WTC11 (cell line): ENCODE results near the gene GLYR1.

Experiments used
- FOXJ3 ChIP-seq: sonication (generic); formaldehyde crosslinking; IDR thresholded peaks from 2 replicates; pipeline ENCODE4 v1.9.0; 2021; ENCODE audit warnings: missing genetic modification reagents, mild to moderate bottlenecking, borderline replicate concordance
- FOXP1 ChIP-seq: sonication (generic); formaldehyde crosslinking; IDR thresholded peaks from 2 replicates; pipeline ENCODE4 v1.8.0; 2022; ENCODE audit warnings: missing genetic modification reagents, mild to moderate bottlenecking, moderate library complexity, borderline replicate concordance
- GTF2I ChIP-seq: fragments of 250-450 bp; sonication (Bioruptor Pico); conservative IDR thresholded peaks from 2 replicates; pipeline ENCODE4 v1.4.0; 2021; ENCODE audit warnings: mild to moderate bottlenecking
- NFYB ChIP-seq: sonication (generic); formaldehyde crosslinking; conservative IDR thresholded peaks from 2 replicates; pipeline ENCODE4 v1.8.0; 2022; ENCODE audit warnings: low read depth, missing genetic modification reagents
- ZNF121 ChIP-seq: sonication (generic); formaldehyde crosslinking; IDR thresholded peaks from 2 replicates; pipeline ENCODE4 v1.8.0; 2023; ENCODE audit warnings: missing genetic modification reagents
- ZNF416 ChIP-seq: fragments of 250-450 bp; sonication (Bioruptor Pico); IDR thresholded peaks from 2 replicates; pipeline ENCODE4 v1.9.0; 2021; ENCODE audit warnings: mild to moderate bottlenecking, inconsistent platforms
- TF ChIP-seq, protein P1 (sequence below): fragments of 200-600 bp; IDR thresholded peaks from 2 replicates; pipeline ENCODE4 v1.8.0; 2022; ENCODE audit warnings: antibody characterized with exemption
- TF ChIP-seq, protein P2 (sequence below): sonication (generic); formaldehyde crosslinking; IDR thresholded peaks from 2 replicates; pipeline ENCODE4 v1.8.1; 2022; ENCODE audit warnings: low read depth, missing genetic modification reagents, borderline replicate concordance
- TF ChIP-seq, protein P3 (sequence below): sonication (generic); formaldehyde crosslinking; IDR thresholded peaks from 2 replicates; pipeline ENCODE4 v1.8.0; 2022; ENCODE audit warnings: missing genetic modification reagents
- TF ChIP-seq, protein P4 (sequence below): sonication (generic); formaldehyde crosslinking; IDR thresholded peaks from 2 replicates; pipeline ENCODE4 v1.8.0; 2022; ENCODE audit warnings: mild to moderate bottlenecking, missing genetic modification reagents
- TF ChIP-seq, protein P5 (sequence below): fragments of 250-450 bp; sonication (Bioruptor Pico); IDR thresholded peaks from 2 replicates; pipeline ENCODE4 v1.9.0; 2021; ENCODE audit warnings: mild to moderate bottlenecking

DNA sequence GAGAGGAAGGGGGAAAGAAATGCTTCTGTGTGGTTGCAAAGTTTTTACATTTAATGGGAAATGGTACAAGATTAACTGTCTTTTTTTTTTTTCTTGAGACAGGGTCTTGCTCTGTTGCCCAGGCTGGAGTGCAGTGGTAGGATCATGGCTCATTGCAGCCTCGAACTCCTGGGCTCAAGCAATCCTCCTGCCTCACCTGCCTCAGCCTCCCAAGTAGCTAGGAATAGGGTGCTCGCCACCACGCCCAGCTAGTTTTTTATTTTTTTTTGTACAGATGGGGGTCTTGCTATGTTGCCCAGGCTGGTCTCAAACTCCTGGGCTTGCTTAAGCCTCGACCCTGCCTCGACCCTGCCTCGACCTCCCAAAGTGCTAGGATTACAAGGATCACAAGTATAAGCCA, 40.8 kb downstream of the GLYR1 start:
- TF ChIP-seq, protein P1, sequence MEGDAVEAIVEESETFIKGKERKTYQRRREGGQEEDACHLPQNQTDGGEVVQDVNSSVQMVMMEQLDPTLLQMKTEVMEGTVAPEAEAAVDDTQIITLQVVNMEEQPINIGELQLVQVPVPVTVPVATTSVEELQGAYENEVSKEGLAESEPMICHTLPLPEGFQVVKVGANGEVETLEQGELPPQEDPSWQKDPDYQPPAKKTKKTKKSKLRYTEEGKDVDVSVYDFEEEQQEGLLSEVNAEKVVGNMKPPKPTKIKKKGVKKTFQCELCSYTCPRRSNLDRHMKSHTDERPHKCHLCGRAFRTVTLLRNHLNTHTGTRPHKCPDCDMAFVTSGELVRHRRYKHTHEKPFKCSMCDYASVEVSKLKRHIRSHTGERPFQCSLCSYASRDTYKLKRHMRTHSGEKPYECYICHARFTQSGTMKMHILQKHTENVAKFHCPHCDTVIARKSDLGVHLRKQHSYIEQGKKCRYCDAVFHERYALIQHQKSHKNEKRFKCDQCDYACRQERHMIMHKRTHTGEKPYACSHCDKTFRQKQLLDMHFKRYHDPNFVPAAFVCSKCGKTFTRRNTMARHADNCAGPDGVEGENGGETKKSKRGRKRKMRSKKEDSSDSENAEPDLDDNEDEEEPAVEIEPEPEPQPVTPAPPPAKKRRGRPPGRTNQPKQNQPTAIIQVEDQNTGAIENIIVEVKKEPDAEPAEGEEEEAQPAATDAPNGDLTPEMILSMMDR = no peak
- no peak for TF ChIP-seq FOXJ3 (CRISPR knock-in tag)
- TF ChIP-seq, protein P2, sequence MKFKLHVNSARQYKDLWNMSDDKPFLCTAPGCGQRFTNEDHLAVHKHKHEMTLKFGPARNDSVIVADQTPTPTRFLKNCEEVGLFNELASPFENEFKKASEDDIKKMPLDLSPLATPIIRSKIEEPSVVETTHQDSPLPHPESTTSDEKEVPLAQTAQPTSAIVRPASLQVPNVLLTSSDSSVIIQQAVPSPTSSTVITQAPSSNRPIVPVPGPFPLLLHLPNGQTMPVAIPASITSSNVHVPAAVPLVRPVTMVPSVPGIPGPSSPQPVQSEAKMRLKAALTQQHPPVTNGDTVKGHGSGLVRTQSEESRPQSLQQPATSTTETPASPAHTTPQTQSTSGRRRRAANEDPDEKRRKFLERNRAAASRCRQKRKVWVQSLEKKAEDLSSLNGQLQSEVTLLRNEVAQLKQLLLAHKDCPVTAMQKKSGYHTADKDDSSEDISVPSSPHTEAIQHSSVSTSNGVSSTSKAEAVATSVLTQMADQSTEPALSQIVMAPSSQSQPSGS = no peak
- TF ChIP-seq, protein P3, sequence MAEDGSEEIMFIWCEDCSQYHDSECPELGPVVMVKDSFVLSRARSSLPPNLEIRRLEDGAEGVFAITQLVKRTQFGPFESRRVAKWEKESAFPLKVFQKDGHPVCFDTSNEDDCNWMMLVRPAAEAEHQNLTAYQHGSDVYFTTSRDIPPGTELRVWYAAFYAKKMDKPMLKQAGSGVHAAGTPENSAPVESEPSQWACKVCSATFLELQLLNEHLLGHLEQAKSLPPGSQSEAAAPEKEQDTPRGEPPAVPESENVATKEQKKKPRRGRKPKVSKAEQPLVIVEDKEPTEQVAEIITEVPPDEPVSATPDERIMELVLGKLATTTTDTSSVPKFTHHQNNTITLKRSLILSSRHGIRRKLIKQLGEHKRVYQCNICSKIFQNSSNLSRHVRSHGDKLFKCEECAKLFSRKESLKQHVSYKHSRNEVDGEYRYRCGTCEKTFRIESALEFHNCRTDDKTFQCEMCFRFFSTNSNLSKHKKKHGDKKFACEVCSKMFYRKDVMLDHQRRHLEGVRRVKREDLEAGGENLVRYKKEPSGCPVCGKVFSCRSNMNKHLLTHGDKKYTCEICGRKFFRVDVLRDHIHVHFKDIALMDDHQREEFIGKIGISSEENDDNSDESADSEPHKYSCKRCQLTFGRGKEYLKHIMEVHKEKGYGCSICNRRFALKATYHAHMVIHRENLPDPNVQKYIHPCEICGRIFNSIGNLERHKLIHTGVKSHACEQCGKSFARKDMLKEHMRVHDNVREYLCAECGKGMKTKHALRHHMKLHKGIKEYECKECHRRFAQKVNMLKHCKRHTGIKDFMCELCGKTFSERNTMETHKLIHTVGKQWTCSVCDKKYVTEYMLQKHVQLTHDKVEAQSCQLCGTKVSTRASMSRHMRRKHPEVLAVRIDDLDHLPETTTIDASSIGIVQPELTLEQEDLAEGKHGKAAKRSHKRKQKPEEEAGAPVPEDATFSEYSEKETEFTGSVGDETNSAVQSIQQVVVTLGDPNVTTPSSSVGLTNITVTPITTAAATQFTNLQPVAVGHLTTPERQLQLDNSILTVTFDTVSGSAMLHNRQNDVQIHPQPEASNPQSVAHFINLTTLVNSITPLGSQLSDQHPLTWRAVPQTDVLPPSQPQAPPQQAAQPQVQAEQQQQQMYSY (CRISPR knock-in tag) = no peak
- no peak for TF ChIP-seq ZNF416 (CRISPR knock-in tag)
- no peak for TF ChIP-seq FOXP1 (CRISPR knock-in tag)
- no peak for TF ChIP-seq NFYB
- peak; percentile 47; the same call in 1 of the 2 replicates for TF ChIP-seq GTF2I
- TF ChIP-seq ZNF121 (CRISPR knock-in tag) = peak; percentile 84
- TF ChIP-seq, protein P4, sequence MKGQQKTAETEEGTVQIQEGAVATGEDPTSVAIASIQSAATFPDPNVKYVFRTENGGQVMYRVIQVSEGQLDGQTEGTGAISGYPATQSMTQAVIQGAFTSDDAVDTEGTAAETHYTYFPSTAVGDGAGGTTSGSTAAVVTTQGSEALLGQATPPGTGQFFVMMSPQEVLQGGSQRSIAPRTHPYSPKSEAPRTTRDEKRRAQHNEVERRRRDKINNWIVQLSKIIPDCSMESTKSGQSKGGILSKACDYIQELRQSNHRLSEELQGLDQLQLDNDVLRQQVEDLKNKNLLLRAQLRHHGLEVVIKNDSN (CRISPR knock-in tag) = no peak
- TF ChIP-seq, protein P5, sequence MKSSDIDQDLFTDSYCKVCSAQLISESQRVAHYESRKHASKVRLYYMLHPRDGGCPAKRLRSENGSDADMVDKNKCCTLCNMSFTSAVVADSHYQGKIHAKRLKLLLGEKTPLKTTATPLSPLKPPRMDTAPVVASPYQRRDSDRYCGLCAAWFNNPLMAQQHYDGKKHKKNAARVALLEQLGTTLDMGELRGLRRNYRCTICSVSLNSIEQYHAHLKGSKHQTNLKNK (CRISPR knock-in tag) = no peak
